Transverse colon (tissue), 3 donors: ENCODE measurements around the gene TNXB.

ENCODE experiments used
- CTCF ChIP-seq, 5 experiments: fragments of 200-600 bp in 3 of 5; fragments of 450-650 bp in 2 of 5; sonication (generic) in 3 of 5; IDR thresholded peaks; 1 replicate in 2 of 5; 2 replicates in 3 of 5; pipeline ENCODE4 v1.5.1; 2016 to 2017; ENCODE audit warnings: antibody characterized with exemption in 5 of 5, inconsistent platforms in 3 of 5, mild to moderate bottlenecking in 2 of 5, moderate library complexity in 1 of 5
- POLR2A ChIP-seq: fragments of 450-650 bp; IDR thresholded peaks from one replicate; pipeline ENCODE4 v1.6.1; 2016; ENCODE audit warnings: antibody characterized with exemption, mild to moderate bottlenecking, moderate library complexity

GRCh38 chr6:32096087-32096393 is 13.1 kb downstream of the TNXB start:
- TF ChIP-seq CTCF (IDR thresholded peaks at IDR 0.05) (no peak), POLR2A (no peak)
